ENCODE data around the gene ANKRD18B.
"Not testable (repeated sequence)": the region's sequence is repeated elsewhere in the genome, so short reads cannot be mapped to it uniquely, and the experiment has no call there.

Gene ANKRD18B

DNA sequence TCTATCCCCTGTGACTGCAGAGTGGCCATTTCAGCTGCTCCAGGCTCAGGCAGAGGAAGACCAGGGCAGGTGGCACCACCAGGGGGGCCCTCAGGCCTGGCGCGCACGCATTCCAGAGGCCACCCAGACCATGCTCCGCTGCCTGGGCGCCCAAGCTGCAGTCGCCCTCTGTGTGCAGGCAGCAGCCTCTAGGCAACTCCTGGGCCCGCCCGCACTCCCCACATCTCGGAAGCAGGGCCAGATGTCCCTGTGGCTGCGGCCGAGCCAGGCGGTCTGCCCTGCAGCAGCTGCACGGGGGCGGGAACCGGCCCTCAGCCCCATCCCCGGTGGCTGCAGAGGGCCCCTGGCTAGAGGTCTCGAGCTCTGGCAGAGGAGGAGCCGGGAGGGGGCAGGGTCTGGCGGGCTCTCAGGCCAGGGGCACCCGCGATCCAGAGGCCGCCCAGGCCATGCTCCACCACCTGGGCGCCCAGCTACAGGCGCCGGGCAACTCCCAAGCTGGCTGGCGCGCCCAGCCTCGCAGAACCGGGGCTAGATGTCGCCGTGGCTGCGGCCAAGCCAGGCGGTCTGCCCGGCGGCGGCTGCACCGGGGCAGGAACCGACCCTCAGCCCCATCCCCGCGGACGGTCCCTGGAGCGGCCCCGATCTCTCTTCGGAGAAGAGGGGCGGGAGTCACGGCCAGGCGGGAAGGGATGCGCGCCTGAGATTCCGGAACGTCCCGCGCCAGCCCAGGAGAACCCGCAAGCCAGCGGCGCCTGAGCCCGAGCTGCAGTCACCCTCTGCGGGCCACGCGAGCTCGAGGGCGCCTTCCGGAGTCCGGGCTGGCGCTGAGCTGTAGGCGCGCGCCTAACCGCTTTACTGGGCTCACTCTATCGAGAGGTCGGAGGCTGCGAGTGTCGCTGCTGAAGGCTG, at the start of gene ANKRD18B:
TSS of gene ANKRD18B (plus strand) at position 855 of the 909 bp plus-strand sequence. CDS start 239 bp downstream, outside the sequence.
- DNase-seq, result peak; percentile 95

DNA sequence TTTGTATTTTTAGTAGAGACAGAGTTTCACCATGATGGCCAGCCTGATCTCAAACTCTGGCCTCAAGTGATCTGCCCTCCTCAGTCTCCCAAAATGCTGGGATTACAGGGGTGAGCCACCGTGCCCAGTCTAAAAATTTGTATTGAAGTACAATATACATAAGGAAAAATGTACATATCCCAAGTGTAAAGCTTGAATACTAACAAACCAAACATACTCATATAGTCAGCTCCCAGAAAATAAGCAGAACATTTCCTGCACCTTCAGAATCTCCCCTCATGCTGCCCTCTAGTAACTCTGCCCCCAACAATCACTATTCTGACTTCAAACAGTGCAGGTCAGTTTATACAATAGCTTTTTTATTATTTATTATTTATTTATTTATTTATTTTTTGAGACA, 48.7 kb upstream of the ANKRD18B start:
- no peak for DNase-seq

DNA sequence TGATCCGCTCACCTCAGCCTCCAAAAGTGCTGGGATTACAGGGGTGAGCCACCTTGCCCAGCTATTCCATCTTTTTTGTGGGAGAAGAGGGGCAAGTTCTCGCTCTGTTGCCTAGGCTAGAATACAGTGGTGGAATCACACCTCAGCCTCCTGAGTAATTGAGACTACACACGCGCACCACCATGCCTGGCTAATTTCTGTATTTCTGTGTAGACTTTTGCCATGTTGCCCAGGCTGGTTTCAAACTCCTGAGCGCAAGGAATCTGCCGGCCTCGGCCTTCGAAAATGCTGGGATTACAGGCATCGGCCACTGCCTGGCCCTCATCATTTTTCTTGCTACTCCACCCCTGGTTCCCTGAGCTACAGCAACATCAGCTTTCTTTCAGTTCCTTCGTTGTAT, 47.5 kb upstream of the ANKRD18B start:
- DNase-seq, result no peak

DNA sequence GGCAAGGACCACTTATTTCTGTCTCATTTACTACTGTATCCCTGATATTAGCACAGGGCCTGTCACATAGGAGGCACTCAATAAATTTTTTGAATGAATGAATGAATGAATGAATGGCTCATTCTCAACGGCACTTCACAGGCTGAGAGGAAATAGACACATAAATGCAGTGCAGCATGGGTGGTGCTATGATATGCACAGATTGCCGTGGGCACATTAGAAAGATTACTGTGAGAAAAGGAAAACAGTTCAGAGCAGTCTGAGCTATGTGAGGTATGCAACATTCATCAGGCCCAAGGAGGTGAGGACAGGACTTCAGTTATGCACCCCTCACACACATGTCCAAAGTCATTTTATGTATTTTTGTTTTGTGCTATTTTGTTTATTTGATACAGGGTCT, 43.9 kb upstream of the ANKRD18B start:
- DNase-seq, result no peak

DNA sequence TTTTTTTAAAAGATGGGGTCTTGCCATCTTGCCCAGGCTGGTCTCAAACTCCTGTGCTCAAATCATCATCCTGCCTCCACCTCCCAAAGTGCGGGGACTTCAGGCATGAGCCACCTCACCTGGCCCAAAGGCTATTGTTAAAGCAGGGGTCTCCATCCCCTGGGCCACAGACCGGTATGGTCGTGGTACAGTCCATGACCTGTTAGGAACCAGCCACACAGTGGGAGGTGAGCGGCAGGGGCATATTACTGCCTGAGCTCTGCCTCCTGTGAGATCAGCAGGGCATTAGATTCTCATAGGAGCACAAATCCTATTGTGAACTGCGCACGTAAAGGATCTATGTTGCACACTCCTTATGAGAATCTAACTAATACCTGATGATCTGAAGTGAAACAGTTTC, 43.1 kb upstream of the ANKRD18B start:
- DNase-seq, result no peak

DNA sequence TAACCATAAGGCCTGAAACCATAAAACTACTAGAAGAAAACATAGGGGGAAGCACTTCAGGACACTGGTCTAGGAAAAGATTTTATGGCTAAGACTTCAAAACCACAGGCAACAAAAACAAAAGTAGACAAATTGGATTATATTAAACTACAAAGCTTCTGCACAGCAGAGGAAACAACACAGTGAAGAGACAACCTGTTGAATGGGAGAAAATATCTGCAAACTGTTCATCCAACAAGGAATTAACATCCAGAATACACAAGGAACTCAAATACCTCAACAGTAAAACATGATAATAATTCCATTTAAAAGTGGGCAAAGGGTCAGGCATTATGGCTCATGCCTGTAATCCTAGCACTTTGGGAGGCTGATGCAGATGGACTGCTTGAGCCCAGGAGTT, 38.7 kb upstream of the ANKRD18B start:
- DNase-seq, result not testable (repeated sequence)

DNA sequence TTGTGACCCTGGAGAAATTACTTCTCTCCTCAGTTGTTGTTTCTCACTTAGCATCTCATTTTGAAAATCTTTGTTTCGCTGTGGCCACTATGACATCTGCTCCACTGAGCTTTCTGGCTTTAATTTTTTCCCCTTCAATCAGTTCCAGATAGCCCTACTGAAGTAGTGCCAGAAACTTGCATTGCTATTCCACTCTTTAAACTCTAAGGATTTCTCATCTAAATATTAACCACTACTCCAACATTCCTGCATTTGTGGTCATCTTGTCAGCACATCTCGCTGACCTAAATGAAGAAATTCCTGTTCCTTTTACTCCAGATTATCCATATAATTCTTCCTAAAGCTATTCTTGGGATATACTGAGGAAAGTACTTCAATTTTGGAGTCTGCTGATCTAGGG, 35.0 kb upstream of the ANKRD18B start:
- DNase-seq, result no peak

DNA sequence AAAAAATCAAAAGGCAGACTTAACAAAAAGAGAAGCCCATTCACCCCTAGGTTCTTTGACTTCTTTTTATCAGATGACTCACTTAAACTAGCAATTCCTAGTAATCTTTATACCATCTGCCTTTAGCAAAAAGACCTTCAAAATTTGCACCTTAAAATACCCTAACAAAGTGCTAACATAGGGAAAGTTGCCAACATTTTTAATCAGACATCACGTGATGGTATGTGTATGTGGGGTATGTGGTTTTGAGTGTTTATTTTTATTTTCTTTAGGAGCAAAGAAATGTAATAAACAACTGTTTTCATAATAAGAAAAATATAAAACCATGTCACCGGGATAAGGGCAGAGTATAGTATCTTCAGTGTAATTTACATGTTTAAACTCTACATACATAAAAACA, 30.2 kb upstream of the ANKRD18B start:
- not testable (repeated sequence) for DNase-seq

DNA sequence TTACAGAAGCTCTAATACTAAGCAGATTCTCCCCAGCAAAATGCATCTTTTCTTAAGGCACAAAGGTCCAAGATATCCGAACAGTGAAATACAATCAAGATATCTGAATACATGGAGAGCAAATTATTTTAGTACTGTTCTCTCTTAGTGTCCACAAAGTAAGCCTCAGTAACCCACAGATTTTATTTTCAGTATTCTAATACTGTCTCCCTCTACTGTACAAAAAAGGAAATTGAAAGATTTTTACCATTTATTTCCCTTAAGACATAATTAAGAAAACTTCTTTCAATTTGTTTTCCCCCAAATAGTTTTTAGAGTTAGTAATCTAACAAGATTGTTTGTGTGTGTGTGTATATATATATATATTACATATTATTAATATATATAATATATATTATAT, 25.7 kb upstream of the ANKRD18B start:
- no peak for DNase-seq

DNA sequence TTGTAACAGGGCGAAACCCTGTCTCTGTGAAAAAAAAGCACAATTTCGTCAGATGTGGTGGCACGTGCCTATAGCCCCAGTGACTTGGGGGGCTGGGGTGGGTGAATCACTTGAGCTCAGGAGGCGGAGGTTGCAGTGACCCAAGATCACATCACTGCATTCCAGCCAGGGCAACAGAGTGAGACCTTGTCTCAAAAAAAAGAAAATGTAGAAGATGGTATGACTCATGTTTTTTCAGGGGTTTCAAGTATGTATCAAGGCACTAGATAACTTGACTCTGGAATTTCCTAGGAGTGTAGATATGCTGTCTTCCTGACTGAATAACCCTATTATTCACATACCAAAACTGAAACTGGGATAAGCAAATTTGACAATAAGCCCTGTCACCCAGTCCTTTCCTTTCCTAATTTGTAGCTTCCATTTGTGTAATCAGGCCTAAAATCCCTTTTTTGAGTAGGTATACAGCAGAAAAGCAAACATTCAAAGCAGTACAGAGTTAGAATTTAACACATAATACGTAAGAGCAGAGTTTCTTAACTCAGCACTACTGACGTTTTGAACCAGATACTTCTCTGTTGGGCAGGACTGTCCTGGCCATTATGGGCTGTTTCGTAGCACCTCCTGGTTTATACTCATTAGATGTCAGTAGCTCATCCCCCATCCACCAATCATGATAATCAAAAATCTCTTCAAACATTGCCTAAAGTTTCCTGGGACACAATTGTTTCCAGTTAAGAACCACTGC, 17.3 kb upstream of the ANKRD18B start:
- no peak for DNase-seq

DNA sequence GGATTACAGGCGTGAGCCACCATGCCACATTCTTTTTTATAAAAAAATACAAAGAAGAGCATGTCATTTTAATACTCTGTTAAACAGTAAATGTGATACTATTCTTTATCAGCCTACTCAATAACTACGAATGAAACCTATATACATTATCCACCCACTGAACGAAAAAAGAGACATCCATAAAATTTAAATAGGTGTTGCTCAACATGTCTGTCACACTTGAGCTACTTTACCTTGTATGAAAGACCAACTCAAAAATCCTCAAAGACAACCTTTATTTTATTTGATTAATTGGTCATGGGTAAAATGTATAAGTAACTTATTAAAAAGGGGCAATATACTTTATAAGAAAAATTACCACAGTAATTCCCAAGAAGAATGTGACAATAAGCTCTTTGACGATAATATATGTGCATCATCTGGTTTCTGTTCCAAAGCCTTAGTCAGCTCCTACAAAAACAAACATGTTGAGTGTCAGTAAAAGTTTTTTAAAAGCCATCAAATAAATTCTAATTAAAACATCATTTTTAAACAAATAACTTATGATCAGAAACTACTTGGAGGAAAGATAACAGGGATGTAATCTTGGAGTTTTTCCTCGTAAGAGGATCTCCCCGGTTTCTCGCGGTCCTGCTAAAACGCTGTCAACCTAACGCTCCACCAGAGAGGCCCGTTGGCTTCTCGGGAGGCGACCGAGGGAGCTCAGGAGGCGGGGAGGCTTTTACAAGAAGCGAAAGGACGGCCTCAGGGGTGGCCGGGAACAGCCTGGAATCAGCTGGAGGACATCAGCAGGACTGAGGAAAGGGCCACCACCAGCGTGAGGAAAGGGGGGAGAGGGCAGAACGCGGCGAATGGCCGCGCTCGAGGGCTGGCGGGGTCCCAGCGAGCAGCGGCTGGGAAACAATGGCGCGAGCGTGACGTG, 13.5 kb upstream of the ANKRD18B start:
- peak; percentile 91 for DNase-seq

DNA sequence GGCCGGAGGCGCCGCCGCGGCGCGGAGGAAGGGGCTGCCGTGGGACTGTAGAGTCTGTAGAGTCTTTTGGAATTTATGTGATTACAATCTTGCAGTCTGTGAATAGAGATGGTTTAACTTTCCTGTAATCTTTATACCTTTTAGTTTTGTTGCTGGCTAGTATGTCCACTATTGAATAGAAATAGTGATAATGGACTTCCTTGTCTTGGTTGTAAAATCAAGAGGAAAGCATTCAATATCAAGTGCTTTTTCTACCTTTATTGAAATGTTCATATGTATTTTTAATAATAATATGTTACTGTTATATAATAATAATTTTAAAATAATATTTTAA, 12.9 kb upstream of the ANKRD18B start:
- not testable (repeated sequence) for DNase-seq

DNA sequence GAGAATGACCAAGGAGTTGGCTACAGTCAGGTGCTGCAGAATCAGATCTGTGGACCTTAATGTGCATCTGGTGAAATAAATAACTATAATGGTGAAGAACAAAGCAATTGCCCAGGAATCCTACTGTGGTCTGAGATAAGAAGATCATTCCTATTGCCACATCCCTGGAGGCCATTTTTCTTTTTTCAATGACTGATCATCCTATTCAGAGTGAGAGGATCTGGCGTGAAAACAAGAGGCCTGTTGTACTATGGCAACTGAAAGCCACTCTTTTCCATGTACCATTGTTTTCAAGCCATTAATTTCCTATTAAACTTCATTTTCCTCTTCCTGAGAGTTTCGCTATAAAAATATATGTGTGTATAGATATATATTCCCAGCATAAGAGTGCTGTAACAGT, 11.5 kb upstream of the ANKRD18B start:
- peak; percentile 90 for DNase-seq

DNA sequence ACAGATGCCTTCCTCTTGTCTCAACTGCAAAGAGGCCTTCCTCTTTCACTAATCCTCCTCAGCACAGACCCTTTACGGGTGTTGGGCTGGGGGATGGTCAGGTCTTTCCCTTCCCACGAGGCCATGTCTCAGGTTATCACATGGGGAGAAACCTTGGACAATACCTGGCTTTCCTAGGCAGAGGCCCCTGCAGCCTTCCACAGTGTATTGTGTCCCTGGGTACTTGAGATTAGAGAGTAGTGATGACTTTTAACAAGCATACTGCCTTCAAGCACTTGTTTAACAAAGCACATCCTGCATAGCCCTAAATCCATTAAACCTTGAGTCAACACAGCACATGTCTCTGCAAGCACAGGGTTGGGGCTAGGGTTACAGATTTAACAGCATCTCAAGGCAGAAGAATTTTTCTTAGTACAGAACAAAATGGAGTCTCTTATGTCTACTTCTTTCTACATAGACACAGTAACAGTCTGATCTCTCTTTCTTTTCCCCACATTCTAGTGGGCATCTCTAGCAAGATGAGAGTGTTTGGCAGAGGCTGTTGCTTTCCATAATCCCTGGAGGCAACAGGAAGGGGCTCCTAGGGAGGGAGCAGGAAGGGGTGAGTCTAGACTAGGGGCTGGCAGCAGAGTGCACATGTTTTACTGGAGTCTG, 8.6 kb upstream of the ANKRD18B start:
- peak; percentile 64 for DNase-seq

DNA sequence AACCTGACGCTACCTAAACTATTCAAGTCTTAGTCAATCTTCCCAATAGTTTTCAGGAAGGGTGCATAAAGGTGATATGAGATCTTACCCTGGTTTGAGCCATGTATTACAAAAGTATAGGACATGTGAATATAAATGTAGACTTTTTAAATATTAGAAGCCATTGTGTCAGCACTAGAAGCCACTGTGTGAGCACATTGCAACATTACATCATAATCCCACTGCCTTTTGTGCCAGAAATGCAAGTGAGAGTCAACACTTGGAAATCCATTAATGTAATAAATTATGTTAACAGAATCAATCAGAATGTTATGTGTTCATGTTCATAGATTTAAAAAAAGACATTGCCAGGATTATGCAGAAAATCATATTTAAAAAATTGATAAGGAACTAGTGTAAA, 7.7 kb upstream of the ANKRD18B start:
- not testable (repeated sequence) for DNase-seq

DNA sequence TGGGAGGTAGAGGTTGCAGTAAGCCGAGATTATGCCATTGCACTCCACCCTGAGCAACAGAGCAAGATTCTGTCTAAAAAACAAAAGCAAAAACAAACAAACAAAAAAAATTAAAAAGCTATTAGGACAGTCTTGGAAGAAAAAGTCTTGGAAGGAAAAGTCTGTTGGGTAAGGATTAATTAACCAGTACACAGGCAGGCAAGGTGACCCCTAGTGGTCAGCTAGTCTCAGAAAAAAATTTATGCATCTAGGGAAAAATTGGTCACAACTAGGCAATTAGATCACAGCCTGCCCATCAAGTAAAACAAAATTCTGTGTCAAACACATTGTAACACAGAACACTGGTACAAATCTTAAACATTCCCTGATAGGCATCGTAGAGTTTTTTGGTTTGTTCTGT, 6.7 kb upstream of the ANKRD18B start:
- peak; percentile 67 for DNase-seq

DNA sequence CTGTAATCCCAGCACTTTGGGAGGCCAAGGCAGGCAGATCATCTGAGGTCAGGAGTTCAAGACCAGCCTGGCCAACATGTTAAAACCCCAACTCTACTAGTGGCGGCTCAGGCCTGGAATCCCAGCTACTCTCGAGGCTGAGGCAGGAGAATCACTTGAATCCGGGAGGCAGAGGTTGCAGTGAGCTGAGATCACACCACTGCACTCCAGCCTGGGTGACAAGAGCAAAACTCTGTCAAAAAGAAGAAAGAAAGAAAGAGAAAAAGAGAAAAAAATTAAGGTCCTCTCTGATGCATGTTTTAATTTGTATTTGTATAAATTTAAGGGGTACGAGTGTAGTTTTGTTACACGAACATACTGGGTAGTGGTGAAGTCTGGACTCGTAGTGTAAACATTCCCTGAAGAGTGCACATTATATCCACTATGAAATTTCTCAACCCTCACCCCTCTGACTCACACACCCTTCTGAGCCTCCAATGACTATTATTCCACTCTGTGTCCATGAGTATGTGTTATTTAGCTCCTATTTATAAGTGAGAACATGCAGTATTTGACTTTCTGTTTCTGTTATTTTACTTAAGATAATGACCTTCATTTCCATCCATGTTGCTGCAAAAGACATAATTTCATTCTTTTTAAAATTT, 6.0 kb upstream of the ANKRD18B start:
- DNase-seq, result not testable (repeated sequence)

DNA sequence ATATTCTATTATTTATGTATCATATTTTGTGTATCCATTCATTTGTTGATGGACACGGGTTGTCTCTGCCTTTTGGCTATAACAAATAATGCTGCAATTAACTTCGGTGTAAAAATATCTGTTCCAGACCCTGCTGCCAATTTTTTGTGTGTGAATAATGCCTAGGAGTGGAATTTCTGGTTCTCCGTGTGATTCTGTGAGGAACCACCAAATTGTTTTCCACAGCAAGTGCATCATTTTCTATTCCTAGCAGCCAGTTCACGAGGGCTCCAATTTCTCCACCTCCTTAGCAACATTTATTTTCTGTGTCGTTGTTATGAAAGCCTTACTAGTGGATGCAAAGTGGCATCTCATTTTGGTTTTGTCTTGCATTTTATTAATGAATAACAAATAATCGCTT, 2.2 kb upstream of the ANKRD18B start:
- DNase-seq, result peak; percentile 34

DNA sequence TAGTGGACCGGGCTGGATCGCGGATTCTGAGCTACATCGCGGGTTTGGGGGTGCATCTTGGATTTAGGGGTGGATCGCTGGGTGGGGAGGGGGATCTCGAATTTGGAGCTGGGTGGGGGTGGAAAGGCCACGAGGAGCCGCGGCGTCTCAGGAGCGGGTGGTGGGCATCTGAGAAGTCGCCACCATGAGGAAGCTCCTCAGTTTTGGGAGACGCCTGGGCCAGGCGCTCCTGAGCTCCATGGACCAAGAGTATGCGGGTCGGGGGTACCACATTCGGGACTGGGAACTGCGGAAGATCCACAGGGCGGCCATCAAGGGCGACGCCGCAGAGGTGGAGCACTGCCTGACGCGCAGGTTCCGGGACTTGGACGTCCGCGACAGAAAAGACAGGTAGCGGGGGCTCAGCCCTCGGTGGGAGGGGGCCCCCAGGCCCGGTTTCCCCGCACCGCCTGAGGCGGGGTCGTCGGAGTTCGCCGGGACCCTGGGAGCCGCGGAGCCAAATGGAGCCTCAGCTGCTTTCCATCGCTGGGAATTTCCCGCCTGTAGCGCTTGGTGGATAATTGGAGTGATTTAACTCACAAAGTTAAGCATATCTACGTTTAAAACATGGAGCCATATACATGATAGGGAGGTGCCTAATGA, 376 bp downstream of the ANKRD18B start:
- DNase-seq, result peak; percentile 66

DNA sequence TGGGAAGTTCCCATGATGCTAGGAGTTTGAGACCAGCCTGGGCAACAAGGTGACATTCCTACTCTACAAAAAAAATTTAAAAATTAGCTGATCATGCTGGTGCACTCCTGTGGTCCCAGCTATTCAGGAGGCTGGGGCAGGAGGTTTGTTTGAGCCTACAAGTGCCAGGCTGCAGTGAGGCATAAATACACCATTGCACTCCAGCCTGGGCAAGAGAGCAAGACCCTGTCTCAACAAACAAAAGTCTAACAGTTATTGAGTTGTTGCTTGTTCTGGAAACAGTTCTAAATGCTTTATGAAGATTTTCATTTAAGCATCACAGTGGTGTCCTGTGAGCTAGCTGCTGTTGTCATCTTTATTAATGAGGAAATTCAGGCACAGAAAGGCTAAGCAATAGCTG, 4.0 kb downstream of the ANKRD18B start:
- DNase-seq, result not testable (repeated sequence)

DNA sequence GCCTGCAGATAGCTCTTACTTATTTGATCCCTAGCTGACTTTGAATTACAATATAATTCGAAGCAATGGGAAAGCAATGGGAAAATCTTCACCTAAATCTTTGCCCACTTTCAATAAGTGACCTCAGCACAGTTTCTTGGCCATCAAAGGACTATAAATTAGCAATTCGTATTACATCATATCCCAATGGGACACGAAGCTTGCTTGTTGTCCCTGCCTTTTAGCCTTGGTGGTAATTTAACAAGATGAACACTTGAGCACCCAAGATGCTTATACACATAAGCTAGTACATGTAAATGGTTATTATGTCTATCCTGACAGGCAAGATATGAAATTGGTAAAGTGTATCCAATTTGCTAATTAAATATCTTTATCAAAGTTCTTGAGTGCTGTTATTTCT, 9.9 kb downstream of the ANKRD18B start:
- DNase-seq, result not testable (repeated sequence)
